HG02763 (cell line): ENCODE data around the gene RBP5.

Source experiments
- ATAC-seq: cut with Tn5 transposase; IDR thresholded peaks from one replicate; pipeline ENCODE4 v1.9.1; 2021; ENCODE audit warnings: mild to moderate bottlenecking, moderate library complexity; ENCODE audit not compliant: unreplicated experiment

The RBP5 gene

GRCh38 chr12:7102582-7102981, 26.1 kb downstream of the RBP5 start:
- no peak for ATAC-seq

DNA sequence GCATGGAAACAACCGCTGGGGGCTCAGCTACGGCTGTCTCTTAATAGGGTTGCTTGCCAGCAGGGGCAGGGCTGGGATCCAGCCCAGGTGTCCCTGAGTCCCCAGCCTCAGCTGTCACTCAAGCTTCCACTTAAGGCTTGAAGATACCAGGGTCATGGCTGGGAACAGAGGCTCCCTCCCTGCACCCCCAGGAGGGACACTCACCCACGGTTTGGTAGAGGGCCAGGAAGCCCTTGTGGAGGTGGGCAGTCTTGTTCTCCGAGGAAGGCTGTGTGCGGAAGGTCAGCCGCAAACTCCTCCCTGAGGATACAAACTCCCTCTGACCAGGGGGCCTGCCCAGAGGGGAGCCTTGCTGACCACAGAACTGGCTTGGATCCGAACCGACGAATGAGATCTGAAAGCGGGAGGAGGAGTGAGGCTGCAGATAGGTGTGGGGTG, 27.0 kb downstream of the RBP5 start:
- ATAC-seq: no peak

DNA sequence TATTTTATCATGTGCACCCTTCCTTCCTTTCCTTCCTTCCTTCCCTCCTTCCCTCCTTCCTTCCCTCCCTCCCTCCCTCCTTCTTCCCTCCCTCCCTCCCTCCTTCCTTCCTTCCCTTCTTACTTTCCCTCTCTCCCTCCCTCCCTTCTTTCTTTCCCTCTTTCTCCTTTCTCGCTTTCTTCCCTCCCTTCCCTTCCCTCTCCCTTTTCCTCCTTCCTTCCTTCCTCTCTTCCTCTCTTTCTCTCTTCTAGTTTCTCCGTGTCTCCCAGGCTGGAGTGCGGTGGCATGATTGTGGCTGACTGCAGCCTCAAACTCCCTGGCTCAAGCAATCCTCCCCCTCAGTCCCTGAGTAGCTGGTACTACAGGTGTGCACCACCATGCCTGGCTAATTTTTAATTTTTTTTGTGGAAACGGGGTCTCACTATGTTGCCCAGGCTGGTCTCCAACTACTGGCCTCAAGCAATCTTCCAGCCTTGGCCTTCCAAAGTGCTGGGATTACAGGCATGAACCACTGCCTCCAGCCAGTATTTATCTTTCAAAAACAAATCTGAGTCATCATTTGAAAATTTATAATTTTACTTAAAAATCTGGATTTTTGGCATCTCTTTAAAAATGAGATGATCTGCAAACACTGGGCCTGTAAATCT, 27.5 kb downstream of the RBP5 start:
- ATAC-seq: no peak

DNA sequence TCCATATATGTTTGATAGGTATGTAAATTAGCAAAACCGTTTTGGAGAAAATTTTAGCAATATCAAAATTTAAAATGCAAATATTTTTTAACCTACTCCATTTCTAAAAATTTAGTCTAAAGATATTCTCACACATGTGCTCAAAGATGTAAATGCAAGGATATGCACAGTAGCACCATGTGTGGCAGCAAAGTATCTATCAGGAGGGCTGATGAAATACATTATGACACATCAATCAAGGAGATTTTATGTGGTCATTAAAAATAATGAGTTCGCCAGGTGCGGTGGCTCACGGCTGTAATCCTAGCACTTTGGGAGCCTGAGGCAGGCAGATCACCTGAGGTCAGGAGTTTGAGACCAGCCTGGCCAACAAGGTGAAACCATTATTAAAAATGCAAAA, 28.4 kb downstream of the RBP5 start:
- ATAC-seq: no peak

DNA sequence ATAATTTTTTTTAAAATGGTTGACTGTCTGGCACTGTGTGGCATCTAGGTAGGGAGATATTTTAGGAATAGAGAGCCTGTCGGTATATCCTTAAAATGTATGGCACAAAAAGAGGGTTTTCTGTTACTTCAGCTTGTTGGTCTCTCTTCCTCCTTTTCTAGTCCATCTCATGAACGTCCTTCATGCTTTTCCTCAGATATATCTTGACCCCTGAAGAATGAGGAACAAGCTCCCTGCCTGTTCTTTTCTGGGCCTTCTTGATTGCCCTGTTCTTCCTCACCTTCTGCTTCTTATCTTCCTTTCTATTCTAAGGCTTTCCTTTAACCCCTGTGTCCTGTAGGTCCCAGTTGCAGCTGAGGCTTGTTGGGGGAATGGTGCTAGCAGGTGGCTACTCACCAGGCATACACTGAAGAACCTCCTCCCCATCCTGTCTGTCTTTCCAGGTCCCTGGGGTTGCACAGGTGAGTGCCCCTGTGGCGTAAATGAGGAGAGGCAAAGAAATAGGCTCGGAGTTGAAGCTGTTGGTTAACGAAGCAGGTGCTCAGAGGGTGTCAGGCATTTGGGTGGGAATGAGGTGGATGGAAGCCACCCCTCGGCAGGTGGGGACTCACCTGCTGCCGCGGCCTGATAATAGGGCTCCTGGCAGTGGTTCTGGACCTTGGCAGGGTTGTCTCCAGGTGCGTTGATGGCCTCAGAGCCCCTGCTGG, 29.2 kb downstream of the RBP5 start:
- ATAC-seq: no peak

GRCh38 chr12:7096979-7097378, 31.7 kb downstream of the RBP5 start:
- ATAC-seq: no peak

DNA sequence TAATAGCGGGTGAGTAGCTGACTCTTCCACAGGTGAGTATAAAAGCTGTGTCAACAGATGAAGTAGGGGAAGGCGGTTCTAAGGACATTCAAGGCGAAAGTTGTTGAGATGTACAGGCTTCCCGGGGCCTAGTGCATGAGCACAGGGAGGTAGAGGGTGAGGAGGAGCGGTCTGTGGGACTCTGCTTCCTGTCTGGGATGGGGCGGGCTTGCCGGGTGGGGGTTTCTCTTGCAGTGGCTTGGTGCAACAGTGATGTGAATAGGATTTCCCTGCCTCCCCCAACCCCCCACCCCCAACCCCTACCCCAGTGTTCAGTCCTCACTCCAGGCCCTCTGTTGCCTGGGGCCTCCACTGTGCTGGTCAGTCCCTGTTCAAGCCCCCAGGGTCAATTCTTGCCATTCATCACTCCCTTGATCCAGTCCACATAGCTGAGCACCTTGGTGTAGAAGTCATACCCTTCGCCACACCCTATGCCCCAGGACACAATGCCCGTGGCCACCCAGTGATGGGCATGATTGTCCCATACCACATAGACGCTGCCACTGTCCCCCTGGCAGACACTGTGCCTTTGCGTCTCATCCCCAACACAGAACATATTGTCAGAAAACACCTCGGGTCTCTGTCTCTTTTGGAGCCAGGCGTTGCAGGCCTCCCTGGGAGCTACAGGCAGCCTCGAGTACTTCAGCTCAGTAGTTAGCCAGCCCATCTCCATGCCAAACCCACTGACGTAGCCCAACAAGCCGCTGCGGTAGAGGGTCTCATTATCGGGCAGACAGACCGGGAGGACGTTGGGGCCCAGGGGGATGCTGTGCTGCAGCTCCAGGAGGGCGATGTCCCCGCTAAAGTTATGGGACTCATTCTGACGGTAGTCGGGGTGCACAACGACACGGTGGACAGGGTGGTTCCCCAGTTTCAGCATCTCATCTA, 32.4 kb downstream of the RBP5 start:
- ATAC-seq: no peak

DNA sequence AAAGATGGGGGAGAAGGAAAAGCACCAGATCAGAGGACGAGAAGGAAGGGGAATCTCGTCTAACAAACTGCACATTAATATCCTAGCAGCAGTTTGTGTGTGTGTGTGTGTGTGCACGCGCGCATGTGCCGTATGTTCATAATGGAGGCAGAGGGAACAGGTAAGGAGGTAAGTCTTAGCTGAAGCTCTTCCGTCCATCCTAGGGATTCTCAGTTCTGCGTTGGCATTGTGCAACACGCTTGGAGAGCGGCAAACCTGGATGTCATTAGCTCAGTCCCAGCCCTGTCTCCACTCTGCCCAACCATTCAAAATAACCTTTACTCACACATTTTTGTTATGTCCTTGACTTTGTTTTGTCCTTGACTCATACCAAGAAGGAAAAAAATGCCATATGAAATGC, 34.8 kb downstream of the RBP5 start:
- no peak for ATAC-seq

GRCh38 chr12:7093486-7093885, 35.2 kb downstream of the RBP5 start:
- ATAC-seq: no peak

DNA sequence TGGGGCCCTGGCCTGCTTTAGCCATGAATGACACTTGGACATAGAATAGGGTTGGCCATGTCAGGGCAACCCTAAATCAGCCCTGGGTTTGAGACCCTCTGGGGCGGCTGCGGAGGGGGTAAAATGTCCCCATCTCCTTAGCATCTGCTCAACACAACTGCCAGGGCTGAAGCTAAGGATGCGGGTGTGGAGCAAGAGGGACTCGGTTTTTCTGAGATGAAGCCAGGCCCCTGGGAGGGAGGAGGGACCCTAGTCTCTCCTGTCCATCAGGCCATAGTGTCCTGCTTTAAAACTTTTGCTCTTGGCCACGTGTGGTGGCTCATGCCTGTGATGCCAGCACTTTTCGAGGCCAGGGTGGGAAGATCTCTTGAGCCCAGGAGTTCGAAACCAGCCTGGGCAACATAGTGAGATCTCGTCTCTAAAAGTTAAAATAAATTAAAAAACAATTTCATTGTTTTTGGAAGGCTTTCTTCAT, 35.7 kb downstream of the RBP5 start:
- ATAC-seq: no peak

- ATAC-seq: no peak
These were observed 36.3 kb downstream of the RBP5 start, which contains the start of gene C1R for GRCh38 chr12:7092229-7092985. TSS of gene C1R (minus strand) at chr12:7092445. CDS start at chr12:7092388, 57 bp downstream.

DNA sequence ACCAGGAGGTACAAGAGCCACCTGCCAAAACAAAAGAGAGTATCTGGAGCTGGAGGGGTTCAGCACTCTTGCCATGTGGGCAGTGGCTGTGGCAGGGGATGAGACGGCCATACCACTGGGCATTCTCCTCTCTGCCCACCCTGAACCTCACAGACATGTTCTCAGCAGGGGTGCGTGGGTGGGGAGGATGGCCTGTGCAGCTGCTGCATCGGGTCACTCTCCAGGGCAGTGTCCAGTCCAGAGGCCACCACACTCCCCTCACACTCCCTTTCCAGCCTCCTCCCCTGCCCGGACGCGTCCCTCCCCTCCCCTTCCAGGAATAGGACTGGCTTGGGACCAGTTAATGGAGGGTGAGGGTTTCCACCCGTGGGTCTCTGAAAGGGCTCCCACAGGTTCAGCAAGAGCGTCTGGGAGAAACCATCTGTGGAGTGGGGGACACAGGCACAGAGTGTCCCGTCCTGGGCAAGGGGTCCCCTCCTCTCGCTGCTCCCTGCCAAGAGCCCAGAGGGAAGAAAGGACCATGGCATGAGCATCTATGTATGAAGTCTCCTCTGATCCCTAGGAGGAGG, 36.9 kb downstream of the RBP5 start:
- ATAC-seq: no peak

DNA sequence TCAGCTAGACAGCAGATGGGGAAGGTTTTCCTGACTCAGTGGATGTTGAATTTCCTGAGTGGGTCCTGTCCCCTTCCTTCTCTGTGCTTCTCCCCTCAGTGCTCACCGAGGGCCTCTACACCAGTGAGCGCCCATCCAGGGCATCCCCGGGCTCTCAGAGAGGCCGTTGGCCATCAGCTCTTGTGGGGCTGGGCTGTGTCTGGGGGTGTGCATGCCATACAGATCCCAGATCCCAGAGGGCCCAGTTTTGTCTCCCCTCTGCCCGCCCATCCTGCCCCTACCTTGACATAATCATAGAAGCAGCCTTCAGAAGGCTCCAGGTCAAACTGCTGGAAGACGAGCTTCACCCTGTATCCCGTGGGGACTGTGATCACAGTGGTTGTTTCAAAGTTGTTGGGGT, 37.5 kb downstream of the RBP5 start:
- no peak for ATAC-seq

DNA sequence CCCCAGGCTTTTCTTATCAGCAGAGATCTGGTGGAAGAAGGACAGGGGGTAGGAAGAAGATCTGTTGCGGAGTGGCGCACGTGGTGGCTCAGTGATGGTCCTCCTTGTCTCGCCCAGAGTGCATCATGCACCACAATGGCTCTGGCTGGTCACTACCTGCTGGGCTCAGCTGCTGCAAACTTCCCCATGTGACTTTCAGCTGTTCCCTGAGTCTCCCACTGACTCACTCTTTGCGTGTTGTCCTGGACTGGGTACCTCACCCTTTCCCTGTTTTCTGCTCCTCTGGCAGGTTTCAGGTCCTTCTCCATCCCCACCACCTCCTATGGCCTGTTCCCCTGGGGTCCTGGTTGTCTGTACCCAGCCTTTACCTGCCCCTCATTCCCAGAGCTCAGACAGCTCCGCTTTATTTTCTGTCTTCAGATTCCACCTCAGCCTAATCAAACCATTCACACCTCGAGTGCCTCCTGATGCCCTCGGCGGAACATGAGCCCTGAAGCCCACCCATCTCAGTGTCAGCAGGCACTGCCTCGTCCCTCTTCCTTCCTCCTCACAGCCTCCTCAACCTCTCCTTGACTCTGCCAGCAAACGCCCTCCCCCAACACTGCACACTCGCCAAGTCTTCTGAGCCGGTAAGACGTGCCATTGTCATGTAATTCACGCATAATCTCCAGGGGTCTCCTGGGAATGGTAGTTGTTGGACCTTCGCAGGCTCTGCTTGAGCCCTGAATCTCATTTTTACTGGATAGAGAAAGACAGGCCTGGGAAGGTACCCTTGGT, 38.3 kb downstream of the RBP5 start:
- ATAC-seq: no peak

- no peak for ATAC-seq
These were observed 39.4 kb downstream of the RBP5 start for GRCh38 chr12:7089196-7089871.

DNA sequence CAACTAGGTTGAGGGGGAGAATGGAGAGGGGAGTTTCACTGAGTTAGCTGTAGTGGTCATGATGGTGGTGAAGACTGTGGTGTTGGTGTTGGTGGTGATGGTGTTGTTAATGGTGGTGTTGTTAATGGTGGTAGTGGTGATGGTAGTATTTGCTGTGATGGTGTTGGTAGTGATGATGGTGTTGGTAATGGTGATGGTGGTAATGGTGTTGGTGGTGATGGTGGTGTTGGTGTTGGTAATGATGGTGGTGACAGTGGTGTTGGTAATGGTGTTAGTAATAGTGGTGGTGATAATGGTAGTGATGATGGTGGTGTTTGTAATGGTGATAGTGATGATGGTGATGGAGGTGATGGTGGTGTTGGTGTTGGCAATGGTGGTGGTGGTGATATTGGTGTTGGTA, 45.6 kb downstream of the RBP5 start:
- ATAC-seq: no peak

DNA sequence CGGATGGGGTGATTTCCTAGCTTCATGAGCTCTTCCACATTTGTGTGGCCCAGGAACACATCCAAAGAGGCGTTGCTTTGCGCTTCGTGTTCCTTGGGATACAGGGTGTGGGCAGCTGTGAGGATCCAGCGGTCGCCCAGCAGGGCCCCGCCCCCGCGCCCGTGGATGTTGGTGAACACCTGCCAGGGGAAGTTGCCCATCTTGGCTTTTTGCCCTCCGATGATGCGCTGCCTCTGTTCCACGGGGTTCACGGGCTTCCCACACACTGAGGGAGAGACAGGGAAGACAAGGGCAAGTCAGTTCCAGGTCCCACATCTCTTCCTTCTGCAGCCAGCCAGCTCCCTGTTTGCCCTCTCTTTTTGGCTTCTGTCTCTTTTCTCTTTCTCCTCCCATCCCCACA, 47.7 kb downstream of the RBP5 start:
- ATAC-seq: no peak

DNA sequence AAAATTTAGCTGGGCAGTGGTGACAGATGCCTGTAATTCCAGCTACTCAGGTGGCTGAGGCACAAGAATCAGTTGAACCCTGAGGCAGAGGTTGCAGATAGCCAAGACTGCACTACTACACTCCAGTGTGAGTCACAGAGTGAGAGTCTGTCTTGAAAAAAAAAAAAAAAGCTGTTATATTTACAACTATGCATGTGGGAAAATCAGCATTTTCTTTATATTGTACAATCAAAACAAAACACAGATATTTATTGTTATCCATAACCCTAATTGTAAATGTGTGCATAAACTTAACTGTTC, 48.9 kb downstream of the RBP5 start:
- no peak for ATAC-seq

GRCh38 chr12:7078163-7078562, 50.5 kb downstream of the RBP5 start:
- ATAC-seq: no peak
